Panc1 (cell line): ENCODE data around the gene MPP7. TPM values are rescaled to one million over a fixed set of nuclear protein-coding genes. Genes with fewer than 3 reads are reported as not detected.

Source experiments
- ATAC-seq: fragments of 200-7000 bp; cut with Tn5 transposase; 2 replicates; pipeline ENCODE4 v1.9.1; 2020; ENCODE audit warnings: mild to moderate bottlenecking, moderate library complexity
- BruUV-seq: library from RNA; stranded (reverse); fragments of 400-500 nt; replicated peaks from 2 replicates; lab custom pipeline; 2021; lab: Mats Ljungman, UMichigan
- CTCF ChIA-PET: fragments of 300-600 bp; sonication (Branson Sonifier 250); formaldehyde crosslinking; loops from one replicate; lab custom pipeline; 2022; ENCODE audit warnings: antibody characterized with exemption; lab: Charles Lee
- POLR2A ChIA-PET: fragments of 300-600 bp; sonication (Branson Sonifier 250); formaldehyde crosslinking; loops from one replicate; lab custom pipeline; 2022; ENCODE audit warnings: antibody characterized with exemption; lab: Charles Lee
- DNase-seq: peaks from one replicate; pipeline ENCODE4 v3.0.0-alpha.2; 2010; ENCODE audit warnings: low read depth, low spot score
- H3K27ac ChIP-seq: 2 replicates; pipeline ENCODE4 v1.5.1; 2011; ENCODE audit warnings: mild to moderate bottlenecking, low read length, inconsistent platforms
- H3K27me3 ChIP-seq: fragments of 200-500 bp; sonication (Bioruptor generic); 2 replicates; pipeline ENCODE4 v1.6.0; 2014; ENCODE audit warnings: low read length, inconsistent platforms; ENCODE audit not compliant: control insufficient read depth, insufficient read depth
- H3K36me3 ChIP-seq: fragments of 200-500 bp; sonication (Bioruptor generic); 2 replicates; pipeline ENCODE4 v1.5.1; 2014; ENCODE audit warnings: inconsistent platforms, mild to moderate bottlenecking, low read length, moderate library complexity; ENCODE audit not compliant: control insufficient read depth, insufficient read depth
- H3K4me1 ChIP-seq: 2 replicates; pipeline ENCODE4 v1.5.1; 2011; ENCODE audit warnings: inconsistent platforms, mild to moderate bottlenecking, low read length, moderate library complexity; ENCODE audit not compliant: control insufficient read depth, insufficient read depth
- H3K4me3 ChIP-seq, 2 experiments: 2 replicates each; pipeline ENCODE4 v1.5.1; 2011 to 2012; ENCODE audit warnings: low read depth in 2 of 2, low read length in 2 of 2, mild to moderate bottlenecking in 2 of 2, inconsistent platforms in 1 of 2, moderate library complexity in 1 of 2
- H3K9me3 ChIP-seq: fragments of 200-500 bp; sonication (Bioruptor generic); 2 replicates; pipeline ENCODE4 v1.5.1; 2014; ENCODE audit warnings: low read depth, mild to moderate bottlenecking, inconsistent platforms, low read length, moderate library complexity; ENCODE audit not compliant: control insufficient read depth, insufficient read depth
- POLR2AphosphoS5 ChIP-seq: IDR thresholded peaks from 2 replicates; pipeline ENCODE4 v1.6.1; 2012; ENCODE audit warnings: mild to moderate bottlenecking, low read depth, low read length, moderate library complexity
- SIN3A ChIP-seq: IDR thresholded peaks from 2 replicates; pipeline ENCODE4 v1.6.1; 2012; ENCODE audit warnings: low read depth, mild to moderate bottlenecking, low read length, moderate library complexity, borderline replicate concordance; ENCODE audit not compliant: insufficient read depth
- TCF7L2 ChIP-seq: IDR thresholded peaks from 2 replicates; pipeline ENCODE4 v1.6.1; 2011; ENCODE audit warnings: mild to moderate bottlenecking, low read depth, low read length, inconsistent platforms
- in situ Hi-C: cut with HindIII; loops from 2 replicates; pipeline ENCODE4 v1.10.0; 2016; ENCODE audit warnings: low sequenced_read_pairs, low pct_unique_long_range_greater_than_20kb
- intact Hi-C: fragments of 100-400 bp; cut with micrococcal nuclease; formaldehyde crosslinking; loops from one replicate; pipeline ENCODE4 v1.10.0; 2022; ENCODE audit not compliant: unreplicated experiment
- total RNA-seq: library from RNA; stranded (reverse); gene quantifications from one replicate; pipeline ENCODE4 v1.2.1, GENCODE V29; 2021; ENCODE audit not compliant: unreplicated experiment
- TF ChIP-seq, protein P1 (sequence below), 2 experiments: IDR thresholded peaks; 2 replicates each; pipeline ENCODE4 v1.6.1; 2011 to 2012; ENCODE audit warnings: low read depth in 2 of 2, control low read depth in 1 of 2, low read length in 1 of 2, mild to moderate bottlenecking in 1 of 2, moderate library complexity in 1 of 2; ENCODE audit not compliant: insufficient read depth in 1 of 2
- TF ChIP-seq, protein P2 (sequence below): fragments of 450-650 bp; IDR thresholded peaks from 2 replicates; pipeline ENCODE4 v1.5.1; 2017; ENCODE audit warnings: mild to moderate bottlenecking

The MPP7 gene
- total RNA-seq, 1 experiment from 2014 or later: 0.49 TPM

DNA sequence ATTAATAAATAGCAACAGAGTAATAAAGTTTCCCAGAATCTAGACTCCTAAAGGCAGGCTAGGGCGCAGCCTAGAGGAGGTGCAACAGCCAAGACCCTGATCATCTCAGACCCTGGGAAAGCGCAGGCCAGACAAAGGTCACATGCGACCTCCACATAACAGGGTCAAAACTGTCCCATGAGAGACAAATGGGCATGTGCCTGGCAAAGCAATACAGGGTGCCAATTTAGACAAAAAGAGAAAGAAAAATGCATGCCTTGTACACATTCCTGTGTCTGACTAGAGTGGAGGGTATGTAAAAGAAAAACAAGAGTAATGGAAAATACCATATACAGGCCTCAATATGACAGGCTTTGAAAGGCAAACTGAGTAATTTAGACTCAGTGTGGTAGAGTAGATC, 22.2 kb downstream of the MPP7 start:
- ChIA-PET CTCF (no interaction called here), POLR2A (no interaction called here)
- DNase-seq (no peak), ATAC-seq (no peak)
- no TSS peak for BruUV-seq
- H3K9me3 ChIP-seq: no peaks in the 10 kb centered on the region
- H3K36me3 ChIP-seq: no peaks in the 10 kb centered on the region
- no peak overlapping the region for H3K4me3 ChIP-seq
- in situ Hi-C loops: no loop called here
- TF ChIP-seq POLR2AphosphoS5: no peak
- TF ChIP-seq, protein P1, sequence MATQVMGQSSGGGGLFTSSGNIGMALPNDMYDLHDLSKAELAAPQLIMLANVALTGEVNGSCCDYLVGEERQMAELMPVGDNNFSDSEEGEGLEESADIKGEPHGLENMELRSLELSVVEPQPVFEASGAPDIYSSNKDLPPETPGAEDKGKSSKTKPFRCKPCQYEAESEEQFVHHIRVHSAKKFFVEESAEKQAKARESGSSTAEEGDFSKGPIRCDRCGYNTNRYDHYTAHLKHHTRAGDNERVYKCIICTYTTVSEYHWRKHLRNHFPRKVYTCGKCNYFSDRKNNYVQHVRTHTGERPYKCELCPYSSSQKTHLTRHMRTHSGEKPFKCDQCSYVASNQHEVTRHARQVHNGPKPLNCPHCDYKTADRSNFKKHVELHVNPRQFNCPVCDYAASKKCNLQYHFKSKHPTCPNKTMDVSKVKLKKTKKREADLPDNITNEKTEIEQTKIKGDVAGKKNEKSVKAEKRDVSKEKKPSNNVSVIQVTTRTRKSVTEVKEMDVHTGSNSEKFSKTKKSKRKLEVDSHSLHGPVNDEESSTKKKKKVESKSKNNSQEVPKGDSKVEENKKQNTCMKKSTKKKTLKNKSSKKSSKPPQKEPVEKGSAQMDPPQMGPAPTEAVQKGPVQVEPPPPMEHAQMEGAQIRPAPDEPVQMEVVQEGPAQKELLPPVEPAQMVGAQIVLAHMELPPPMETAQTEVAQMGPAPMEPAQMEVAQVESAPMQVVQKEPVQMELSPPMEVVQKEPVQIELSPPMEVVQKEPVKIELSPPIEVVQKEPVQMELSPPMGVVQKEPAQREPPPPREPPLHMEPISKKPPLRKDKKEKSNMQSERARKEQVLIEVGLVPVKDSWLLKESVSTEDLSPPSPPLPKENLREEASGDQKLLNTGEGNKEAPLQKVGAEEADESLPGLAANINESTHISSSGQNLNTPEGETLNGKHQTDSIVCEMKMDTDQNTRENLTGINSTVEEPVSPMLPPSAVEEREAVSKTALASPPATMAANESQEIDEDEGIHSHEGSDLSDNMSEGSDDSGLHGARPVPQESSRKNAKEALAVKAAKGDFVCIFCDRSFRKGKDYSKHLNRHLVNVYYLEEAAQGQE (IDR thresholded peaks at IDR 0.05; ENCODE audit: insufficient read depth in 1 of 2, low read depth in 2 of 2, low read length in 1 of 2): no peak
- TF ChIP-seq, protein P2, sequence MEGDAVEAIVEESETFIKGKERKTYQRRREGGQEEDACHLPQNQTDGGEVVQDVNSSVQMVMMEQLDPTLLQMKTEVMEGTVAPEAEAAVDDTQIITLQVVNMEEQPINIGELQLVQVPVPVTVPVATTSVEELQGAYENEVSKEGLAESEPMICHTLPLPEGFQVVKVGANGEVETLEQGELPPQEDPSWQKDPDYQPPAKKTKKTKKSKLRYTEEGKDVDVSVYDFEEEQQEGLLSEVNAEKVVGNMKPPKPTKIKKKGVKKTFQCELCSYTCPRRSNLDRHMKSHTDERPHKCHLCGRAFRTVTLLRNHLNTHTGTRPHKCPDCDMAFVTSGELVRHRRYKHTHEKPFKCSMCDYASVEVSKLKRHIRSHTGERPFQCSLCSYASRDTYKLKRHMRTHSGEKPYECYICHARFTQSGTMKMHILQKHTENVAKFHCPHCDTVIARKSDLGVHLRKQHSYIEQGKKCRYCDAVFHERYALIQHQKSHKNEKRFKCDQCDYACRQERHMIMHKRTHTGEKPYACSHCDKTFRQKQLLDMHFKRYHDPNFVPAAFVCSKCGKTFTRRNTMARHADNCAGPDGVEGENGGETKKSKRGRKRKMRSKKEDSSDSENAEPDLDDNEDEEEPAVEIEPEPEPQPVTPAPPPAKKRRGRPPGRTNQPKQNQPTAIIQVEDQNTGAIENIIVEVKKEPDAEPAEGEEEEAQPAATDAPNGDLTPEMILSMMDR: no peak
- no peak for TF ChIP-seq SIN3A
- no peak for TF ChIP-seq TCF7L2
- H3K4me1 ChIP-seq: no peaks in the 10 kb centered on the region
- H3K27ac ChIP-seq: no peak overlapping the region
- H3K27me3 ChIP-seq: no peaks in the 10 kb centered on the region
- intact Hi-C loops: no loop called here

DNA sequence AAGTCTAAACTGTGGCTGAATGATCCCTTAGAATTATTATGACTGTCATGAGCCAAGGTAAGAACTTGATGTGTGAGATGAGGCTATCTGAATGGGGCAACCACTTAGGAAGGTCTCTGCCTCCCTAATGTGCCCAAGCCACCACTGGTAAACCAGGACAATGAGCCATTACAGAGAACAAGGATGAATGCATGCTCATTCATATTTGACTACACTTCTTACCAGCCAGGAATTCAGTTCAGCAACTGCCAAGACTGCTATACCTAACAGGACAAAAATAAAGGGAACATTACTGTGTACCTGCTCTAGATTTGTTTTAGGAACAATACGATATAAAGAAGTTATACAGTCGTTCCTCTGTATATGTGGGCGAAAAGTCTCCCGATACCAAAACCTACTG, 23.0 kb downstream of the MPP7 start:
- no peaks in the 10 kb centered on the region for H3K36me3 ChIP-seq
- intact Hi-C loops: no loop called here
- BruUV-seq: no TSS peak
- DNase-seq (no peak), ATAC-seq (no peak)
- H3K4me1 ChIP-seq: no peaks in the 10 kb centered on the region
- H3K9me3 ChIP-seq: no peaks in the 10 kb centered on the region
- in situ Hi-C loops: no loop called here
- CTCF ChIA-PET: no interaction called here
- no peaks in the 10 kb centered on the region for H3K27me3 ChIP-seq
- no peak overlapping the region for H3K27ac ChIP-seq
- no peak overlapping the region for H3K4me3 ChIP-seq
- TF ChIP-seq, protein P2: no peak
- no peak for TF ChIP-seq POLR2AphosphoS5
- no peak for TF ChIP-seq TCF7L2
- TF ChIP-seq, protein P1 (IDR thresholded peaks at IDR 0.05; ENCODE audit: insufficient read depth in 1 of 2, low read depth in 2 of 2, low read length in 1 of 2): no peak
- TF ChIP-seq SIN3A: no peak
- POLR2A ChIA-PET: no interaction called here
